Prostate gland (tissue), 2 donors: ENCODE data around the gene NAA15. TPM values are rescaled to one million over a fixed set of nuclear protein-coding genes. Genes with fewer than 3 reads are reported as not detected.

Experiments
- DNase-seq: peaks from one replicate; pipeline ENCODE4 v3.0.0-alpha.2; 2019; ENCODE audit warnings: low spot score
- H3K27ac ChIP-seq, 2 donors: fragments of 200-600 bp; sonication (generic); 2 replicates each; pipeline ENCODE4 v1.5.1; 2017 to 2019
- H3K27me3 ChIP-seq: fragments of 200-600 bp; sonication (generic); replicated peaks from 2 replicates; pipeline ENCODE4 v1.5.1; 2019; ENCODE audit not compliant: insufficient read depth
- H3K36me3 ChIP-seq, 2 donors: fragments of 200-600 bp; sonication (generic); 1 replicate in 1 of 2; 2 replicates in 1 of 2; pipeline versions ENCODE4 v1.5.1 to v1.8.1; 2017 to 2019
- H3K4me1 ChIP-seq: fragments of 200-600 bp; sonication (generic); replicated peaks from 2 replicates; pipeline ENCODE4 v1.5.1; 2019
- H3K4me3 ChIP-seq, 2 donors: fragments of 200-600 bp; sonication (generic); 2 replicates each; pipeline ENCODE4 v1.5.1; 2017 to 2019
- H3K9me3 ChIP-seq: fragments of 200-600 bp; sonication (generic); 2 replicates; pipeline ENCODE4 v1.5.1; 2017
- POLR2A ChIP-seq: fragments of 450-650 bp; IDR thresholded peaks from one replicate; pipeline ENCODE4 v1.6.1; 2016; ENCODE audit warnings: antibody characterized with exemption, mild to moderate bottlenecking
- POLR2AphosphoS5 ChIP-seq: sonication (generic); formaldehyde crosslinking; IDR thresholded peaks from one replicate; pipeline ENCODE4 v1.6.1; 2017; ENCODE audit warnings: antibody characterized with exemption
- WGBS: methylation state at CpG from one replicate; pipeline ENCODE4 v1.1.5; 2018; 5-methylcytosine and 5-hydroxymethylcytosine counted together
- intact Hi-C: fragments of 100-400 bp; cut with DNase I; formaldehyde crosslinking; loops from one replicate; pipeline ENCODE4 v1.14.2; 2022
- total RNA-seq, 2 donors: library from RNA; depleted of rRNA; stranded (reverse); fragments of >200 nt; gene quantifications; one replicate each; pipeline ENCODE4 v1.1.0, GENCODE V29; 2016
- TF ChIP-seq, protein P1 (sequence below), 4 experiments: fragments of 200-600 bp in 2 of 4; fragments of 450-650 bp in 2 of 4; sonication (generic) in 2 of 4; IDR thresholded peaks; 1 replicate in 3 of 4; 2 replicates in 1 of 4; pipeline ENCODE4 v1.5.1; 2016 to 2019; ENCODE audit warnings: antibody characterized with exemption in 4 of 4, mild to moderate bottlenecking in 2 of 4, moderate library complexity in 2 of 4

NAA15 gene
- total RNA-seq, 2 donors from 2014 or later, result 19.3 to 22.9 TPM

- DNase-seq, result peak; percentile 9
- TF ChIP-seq, protein P1, sequence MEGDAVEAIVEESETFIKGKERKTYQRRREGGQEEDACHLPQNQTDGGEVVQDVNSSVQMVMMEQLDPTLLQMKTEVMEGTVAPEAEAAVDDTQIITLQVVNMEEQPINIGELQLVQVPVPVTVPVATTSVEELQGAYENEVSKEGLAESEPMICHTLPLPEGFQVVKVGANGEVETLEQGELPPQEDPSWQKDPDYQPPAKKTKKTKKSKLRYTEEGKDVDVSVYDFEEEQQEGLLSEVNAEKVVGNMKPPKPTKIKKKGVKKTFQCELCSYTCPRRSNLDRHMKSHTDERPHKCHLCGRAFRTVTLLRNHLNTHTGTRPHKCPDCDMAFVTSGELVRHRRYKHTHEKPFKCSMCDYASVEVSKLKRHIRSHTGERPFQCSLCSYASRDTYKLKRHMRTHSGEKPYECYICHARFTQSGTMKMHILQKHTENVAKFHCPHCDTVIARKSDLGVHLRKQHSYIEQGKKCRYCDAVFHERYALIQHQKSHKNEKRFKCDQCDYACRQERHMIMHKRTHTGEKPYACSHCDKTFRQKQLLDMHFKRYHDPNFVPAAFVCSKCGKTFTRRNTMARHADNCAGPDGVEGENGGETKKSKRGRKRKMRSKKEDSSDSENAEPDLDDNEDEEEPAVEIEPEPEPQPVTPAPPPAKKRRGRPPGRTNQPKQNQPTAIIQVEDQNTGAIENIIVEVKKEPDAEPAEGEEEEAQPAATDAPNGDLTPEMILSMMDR (IDR thresholded peaks at IDR 0.05), result no peak
- WGBS, result 6% methylated on average over 16 of the region's 16 CpGs
- peak overlapping the region; percentile 92 to 93 for H3K4me3 ChIP-seq
- H3K4me1 ChIP-seq, result peaks cover 10% of the 10 kb centered on the region
- H3K9me3 ChIP-seq, result no peaks in the 10 kb centered on the region
- no peaks in the 10 kb centered on the region for H3K27me3 ChIP-seq
- intact Hi-C loops, result loop anchor here (5.0 to 10.0 kb wide), 2 partner anchors 152 to 254 kb away; partner anchors contain the start of genes RAB33B and SETD7
- peak overlapping the region; percentile 81 to 89 for H3K27ac ChIP-seq
- no peaks in the 10 kb centered on the region for H3K36me3 ChIP-seq
Measured at GRCh38 chr4:139300431-139301112, 733 bp upstream of the NAA15 start.

GRCh38 chr4:139301821-139302611, 711 bp downstream of the NAA15 start, which contains the start of gene NDUFC1:
Gene NDUFC1 (minus strand): TSS chr4:139302477. CDS start chr4:139295798, 6,679 bp downstream.
- Histone ChIP-seq H3K9me3 (no peaks in the 10 kb centered on the region), H3K4me1 (peaks cover 3% of the 10 kb centered on the region), H3K27me3 (no peaks in the 10 kb centered on the region), H3K27ac (peak within 1 kb of the TSS; percentile 81 to 89), H3K4me3 (peak within 1 kb of the TSS; percentile 92 to 93), H3K36me3 (no peaks in the 10 kb centered on the region)
- WGBS, result under 1% methylated on average over 42 of the region's 46 CpGs
- intact Hi-C loops, result loop anchor here (5.0 to 10.0 kb wide), 2 partner anchors 150 to 253 kb away; partner anchors contain the start of genes RAB33B and SETD7
- TF ChIP-seq POLR2AphosphoS5 (peak; percentile 42), POLR2A (peak; percentile 32)
- TF ChIP-seq, protein P1 (IDR thresholded peaks at IDR 0.05), result peak in 2 of 4 experiments; percentile 15 to 21
- peak; percentile 29 for DNase-seq

- 100% methylated on average over 2 of the region's 2 CpGs for WGBS
- intact Hi-C loops, result loop anchor here (5.0 to 10.0 kb wide), 2 partner anchors 147 to 250 kb away; partner anchors contain the start of genes RAB33B and SETD7
- peaks cover 3% of the 10 kb centered on the region for H3K4me1 ChIP-seq
Measured at GRCh38 chr4:139304920-139305319, 3.6 kb downstream of the NAA15 start.

DNA sequence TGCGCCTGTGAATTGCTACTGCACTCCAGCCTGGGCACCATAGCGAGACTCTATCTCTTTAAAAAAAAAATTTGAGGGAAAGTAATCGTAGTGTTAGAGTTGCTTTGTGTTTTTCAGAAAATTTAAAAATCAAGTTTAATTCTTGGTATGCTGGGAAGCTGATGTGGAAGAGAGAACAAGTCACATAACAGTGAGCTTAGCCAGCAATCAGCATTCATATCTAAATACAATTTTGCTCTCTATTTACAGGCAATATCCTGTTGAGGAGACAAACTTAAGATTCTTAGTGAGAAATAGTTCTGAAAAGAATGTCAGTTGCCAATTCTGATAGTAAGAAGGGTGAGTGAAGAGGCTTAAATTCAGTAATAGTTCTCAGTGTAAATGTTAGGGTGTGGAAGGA, 10.6 kb downstream of the NAA15 start:
- 77% methylated on average over 3 of the region's 3 CpGs for WGBS
- DNase-seq, result no peak
- H3K4me3 ChIP-seq, result no peak overlapping the region
- H3K27me3 ChIP-seq, result no peaks in the 10 kb centered on the region
- intact Hi-C loops, result no loop called here
- no peaks in the 10 kb centered on the region for H3K36me3 ChIP-seq
- TF ChIP-seq POLR2AphosphoS5 (no peak), POLR2A (no peak)
- TF ChIP-seq, protein P1 (IDR thresholded peaks at IDR 0.05), result no peak
- no peaks in the 10 kb centered on the region for H3K4me1 ChIP-seq
- no peak overlapping the region for H3K27ac ChIP-seq
- no peaks in the 10 kb centered on the region for H3K9me3 ChIP-seq

More at GRCh38 chr4:139304920-139305319, 3.6 kb downstream of the NAA15 start:
- no peaks in the 10 kb centered on the region for H3K36me3 ChIP-seq
- TF ChIP-seq, protein P1 (IDR thresholded peaks at IDR 0.05), result no peak
- TF ChIP-seq POLR2AphosphoS5 (no peak), POLR2A (no peak)
- no peak overlapping the region for H3K27ac ChIP-seq
- H3K9me3 ChIP-seq, result no peaks in the 10 kb centered on the region
- DNase-seq, result no peak
- no peaks in the 10 kb centered on the region for H3K27me3 ChIP-seq
- H3K4me3 ChIP-seq, result no peak overlapping the region
